SK-N-SH (cell line): ENCODE data around the gene TEAD1. TPM values are rescaled to one million over a fixed set of nuclear protein-coding genes. Genes with fewer than 3 reads are reported as not detected.

Source experiments
- CTCF ChIA-PET: fragments of 300-600, 350-600 bp; formaldehyde crosslinking; extraction: SDS; loops from one replicate; lab custom pipeline; 2021; lab: Yijun Ruan, JAX
- POLR2A ChIA-PET: fragments of 350-600 bp; sonication (Branson Sonifier 250); formaldehyde crosslinking; extraction: SDS; loops from one replicate; lab custom pipeline; 2020; ENCODE audit warnings: antibody characterized with exemption, inconsistent platforms; lab: Yijun Ruan, JAX
- DNase-seq: peaks from one replicate; pipeline ENCODE4 v3.0.0; 2012
- H2AFZ ChIP-seq: fragments of 200-600 bp; sonication (generic); 2 replicates; pipeline ENCODE4 v1.8.1; 2016; ENCODE audit warnings: antibody characterized with exemption, mild to moderate bottlenecking, low read depth
- H3F3A ChIP-seq: fragments of 200-600 bp; sonication (generic); replicated peaks from 2 replicates; pipeline ENCODE3; 2016; ENCODE audit warnings: antibody characterized with exemption, mild to moderate bottlenecking; ENCODE audit not compliant: insufficient read depth
- H3K27ac ChIP-seq, 2 experiments: fragments of 200-500 bp in 1 of 2; fragments of 200-600 bp in 1 of 2; sonication (Bioruptor generic) in 1 of 2; sonication (generic), shearing (Covaris generic) in 1 of 2; 2 replicates each; pipeline versions ENCODE4 v1.5.1 to v1.6.1; 2014 to 2016; ENCODE audit warnings: low read depth in 2 of 2, inconsistent platforms in 1 of 2, low read length in 1 of 2, mild to moderate bottlenecking in 1 of 2, mixed read lengths in 1 of 2
- H3K27me3 ChIP-seq: fragments of 200-600 bp; sonication (generic), shearing (Covaris generic); 2 replicates; pipeline ENCODE4 v1.6.1; 2016; ENCODE audit warnings: mixed run types; ENCODE audit not compliant: insufficient read depth
- H3K36me3 ChIP-seq, 2 experiments: fragments of 200-500 bp in 1 of 2; fragments of 200-600 bp in 1 of 2; sonication (Bioruptor generic) in 1 of 2; sonication (generic) in 1 of 2; replicated peaks in 1 of 2; 2 replicates each; pipeline versions ENCODE3 to v1.5.1; 2014 to 2016; ENCODE audit warnings: low read length in 1 of 2, mild to moderate bottlenecking in 1 of 2; ENCODE audit not compliant: insufficient read depth in 2 of 2, control insufficient read depth in 1 of 2
- H3K4me1 ChIP-seq, 2 experiments: fragments of 200-500 bp in 1 of 2; fragments of 200-600 bp in 1 of 2; sonication (Bioruptor generic) in 1 of 2; sonication (generic), shearing (Covaris generic) in 1 of 2; 2 replicates each; pipeline versions ENCODE4 v1.5.1 to v1.6.1; 2014 to 2016; ENCODE audit warnings: low read depth in 1 of 2, low read length in 1 of 2, mixed run types in 1 of 2; ENCODE audit not compliant: insufficient read depth in 2 of 2, control insufficient read depth in 1 of 2
- H3K4me2 ChIP-seq: fragments of 200-600 bp; sonication (generic), shearing (Covaris generic); 2 replicates; pipeline ENCODE4 v1.6.1; 2017; ENCODE audit warnings: mixed run types
- H3K4me3 ChIP-seq, 2 experiments: fragments of 200-500 bp in 1 of 2; fragments of 200-600 bp in 1 of 2; sonication (Bioruptor generic) in 1 of 2; sonication (generic), shearing (Covaris generic) in 1 of 2; 2 replicates each; pipeline versions ENCODE4 v1.5.1 to v1.8.1; 2014 to 2016; ENCODE audit warnings: low read depth in 2 of 2, inconsistent platforms in 1 of 2, low read length in 1 of 2, mild to moderate bottlenecking in 1 of 2, mixed read lengths in 1 of 2, moderate library complexity in 1 of 2
- H3K79me2 ChIP-seq: fragments of 200-600 bp; sonication (generic); 2 replicates; pipeline ENCODE4 v1.8.1; 2017; ENCODE audit warnings: mild to moderate bottlenecking; ENCODE audit not compliant: insufficient read depth
- H3K9ac ChIP-seq: fragments of 200-600 bp; sonication (generic); 2 replicates; pipeline ENCODE4 v1.6.1; 2017; ENCODE audit warnings: mixed run types
- H3K9me2 ChIP-seq: fragments of 200-600 bp; sonication (generic); 2 replicates; pipeline ENCODE4 v1.6.1; 2017; ENCODE audit warnings: mixed run types
- H3K9me3 ChIP-seq: fragments of 200-600 bp; sonication (generic); 2 replicates; pipeline ENCODE4 v1.6.1; 2017; ENCODE audit warnings: mixed run types, mild to moderate bottlenecking, moderate library complexity
- H4K20me1 ChIP-seq: fragments of 200-600 bp; sonication (generic); 2 replicates; pipeline ENCODE4 v1.6.1; 2017; ENCODE audit warnings: mild to moderate bottlenecking, mixed run types; ENCODE audit not compliant: insufficient read depth
- ELF1 ChIP-seq: IDR thresholded peaks from 2 replicates; pipeline ENCODE4 v1.4.0; 2012
- GATA2 ChIP-seq: sonication (generic); formaldehyde crosslinking; IDR thresholded peaks from 2 replicates; pipeline ENCODE4 v1.5.0; 2020; ENCODE audit warnings: mild to moderate bottlenecking, missing genetic modification reagents
- JUND ChIP-seq: IDR thresholded peaks from 2 replicates; pipeline ENCODE4 v1.4.0; 2012
- SIN3A ChIP-seq: IDR thresholded peaks from 2 replicates; pipeline ENCODE4 v1.6.1; 2012; ENCODE audit warnings: low read depth, mild to moderate bottlenecking, low read length, moderate library complexity, borderline replicate concordance
- TEAD4 ChIP-seq: IDR thresholded peaks from 2 replicates; pipeline ENCODE4 v1.4.0; 2012; ENCODE audit warnings: mild to moderate bottlenecking, borderline replicate concordance; ENCODE audit not compliant: insufficient read depth
- USF2 ChIP-seq: fragments of 150-350 bp; IDR thresholded peaks from 2 replicates; pipeline ENCODE4 v1.6.1; 2017; ENCODE audit warnings: antibody characterized with exemption, low read length, low read depth, borderline replicate concordance
- WGBS: methylation state at CpG from one replicate; pipeline ENCODE4 v1.1.6; 2017; ENCODE audit warnings: low lambda C conversion rate; 5-methylcytosine and 5-hydroxymethylcytosine counted together
- polyA plus RNA-seq, 3 experiments: library from polyadenylated mRNA; depleted of rRNA; stranded (reverse); fragments of >200 nt; gene quantifications; 2 replicates each; pipeline ENCODE4 v1.2.3, GENCODE V29; 2012

The TEAD1 gene
- polyA plus RNA-seq, 1 of the 3 experiments (the other 2 are of a cell fraction), result 31.2 TPM

- no peak for TF ChIP-seq SIN3A
- DNase-seq, result no peak
- Histone ChIP-seq H3K4me3 (no peak overlapping the region), H3F3A (no peaks in the 10 kb centered on the region), H3K9me2 (no peaks in the 10 kb centered on the region), H3K4me2 (no peak overlapping the region), H3K9me3 (no peaks in the 10 kb centered on the region), H3K9ac (no peak overlapping the region), H3K27ac (peak overlapping the region in 1 of 2 experiments; percentile 52; a peak in 1 of 4 replicates), H3K4me1 (peaks cover 18 to 19% of the 10 kb centered on the region in 2 experiments; a peak in 3 of 4 replicates), H4K20me1 (peaks cover 90% of the 10 kb centered on the region), H3K36me3 (peaks cover 4 to 12% of the 10 kb centered on the region in 2 experiments), H3K79me2 (peaks cover 100% of the 10 kb centered on the region), H3K27me3 (no peaks in the 10 kb centered on the region), H2AFZ (no peak overlapping the region)
- POLR2A ChIA-PET, result interaction anchor here (0.6 kb wide), 1 partner anchor 237 kb away, joined by 3 read pairs; no protein-coding TSS in a partner anchor
- CTCF ChIA-PET, result no interaction called here
- 93% methylated on average over 8 of the region's 8 CpGs for WGBS
These were observed 69.7 kb downstream of the TEAD1 start for GRCh38 chr11:12743834-12744449.

GRCh38 chr11:12744826-12745502 lies 70.7 kb downstream of the TEAD1 start:
- Histone ChIP-seq H3K4me3 (no peak overlapping the region), H3K36me3 (peaks cover 0 to 5% of the 10 kb centered on the region in 2 experiments), H3K27me3 (no peaks in the 10 kb centered on the region), H3K9me2 (no peaks in the 10 kb centered on the region), H3K27ac (peak overlapping the region; percentile 29 to 52; a peak in 3 of 4 replicates), H3K9me3 (no peaks in the 10 kb centered on the region), H3F3A (no peaks in the 10 kb centered on the region), H2AFZ (no peak overlapping the region), H3K9ac (no peak overlapping the region), H3K4me1 (peaks cover 19 to 23% of the 10 kb centered on the region in 2 experiments; a peak in 3 of 4 replicates), H3K79me2 (peaks cover 100% of the 10 kb centered on the region), H3K4me2 (peak overlapping the region; percentile 49), H4K20me1 (peaks cover 91% of the 10 kb centered on the region)
- 72% methylated on average over 10 of the region's 10 CpGs for WGBS
- POLR2A ChIA-PET, result interaction anchor here (0.6 to 0.7 kb wide), 2 partner anchors 70 to 238 kb away, joined by 3 to 5 read pairs; no protein-coding TSS in a partner anchor
- DNase-seq, result no peak
- TF ChIP-seq SIN3A (no peak), TEAD4 (no peak), ELF1 (no peak), JUND (no peak), GATA2 (CRISPR knock-in tag) (no peak)
- CTCF ChIA-PET, result interaction anchor here (0.7 kb wide), 1 partner anchor 148 kb away, joined by 4 read pairs; no protein-coding TSS in a partner anchor

- 95% methylated on average over 3 of the region's 3 CpGs for WGBS
- POLR2A ChIA-PET, result interaction anchor here (1.2 kb wide), 1 partner anchor 69 kb away, joined by 4 read pairs; no protein-coding TSS in a partner anchor
These were observed 71.6 kb downstream of the TEAD1 start for GRCh38 chr11:12745787-12746186.

More at GRCh38 chr11:12745787-12746186, 71.6 kb downstream of the TEAD1 start:
- Histone ChIP-seq H3K9ac (no peak overlapping the region), H3K4me3 (no peak overlapping the region), H3K36me3 (peaks cover 0 to 5% of the 10 kb centered on the region in 2 experiments), H3K79me2 (peaks cover 100% of the 10 kb centered on the region), H3K9me2 (no peaks in the 10 kb centered on the region), H2AFZ (no peak overlapping the region), H4K20me1 (peaks cover 92% of the 10 kb centered on the region), H3K4me2 (0 out of 2 replicates have a peak overlapping the region, but pooled peaks have one; percentile 10), H3K27ac (peak overlapping the region in 1 of 2 experiments; percentile 52; a peak in 2 of 4 replicates), H3K9me3 (no peaks in the 10 kb centered on the region), H3K4me1 (peaks cover 19 to 25% of the 10 kb centered on the region in 2 experiments; a peak in 3 of 4 replicates), H3F3A (no peaks in the 10 kb centered on the region), H3K27me3 (no peaks in the 10 kb centered on the region)
- no peak for TF ChIP-seq USF2
- DNase-seq, result no peak
- CTCF ChIA-PET, result interaction anchor here (0.7 to 2.3 kb wide), 4 partner anchors 10 to 69 kb away, joined by 3 to 8 read pairs (median 4); no protein-coding TSS in a partner anchor
